HepG2 (cell line): ENCODE measurements around the gene DRAXIN. TPM values are rescaled to one million over a fixed set of nuclear protein-coding genes. Genes with fewer than 3 reads are reported as not detected.

Experiments used
- HBP1 ChIP-seq: IDR thresholded peaks from 2 replicates; pipeline ENCODE4 v1.6.1; 2016; ENCODE audit warnings: low read depth, control low read depth
- IRX3 ChIP-seq: sonication (generic); formaldehyde crosslinking; IDR thresholded peaks from 2 replicates; pipeline ENCODE4 v1.8.1; 2023; ENCODE audit warnings: mild to moderate bottlenecking, low read depth, missing genetic modification reagents, borderline replicate concordance
- KLF11 ChIP-seq: IDR thresholded peaks from 2 replicates; pipeline ENCODE4 v1.6.1; 2016; ENCODE audit warnings: missing compliant biosample characterization
- MXD4 ChIP-seq: IDR thresholded peaks from 2 replicates; pipeline ENCODE4 v1.6.1; 2016; ENCODE audit warnings: mild to moderate bottlenecking, missing biosample characterization, missing genetic modification reagents
- NFKB2 ChIP-seq: sonication (generic); formaldehyde crosslinking; IDR thresholded peaks from 2 replicates; pipeline ENCODE4 v1.4.0; 2020; ENCODE audit warnings: missing genetic modification reagents, borderline replicate concordance
- ONECUT2 ChIP-seq: sonication (generic); formaldehyde crosslinking; IDR thresholded peaks from 2 replicates; pipeline ENCODE4 v1.4.0; 2020; ENCODE audit warnings: missing genetic modification reagents
- PCBP1 ChIP-seq: fragments of 200-400 bp; formaldehyde crosslinking; IDR thresholded peaks from 2 replicates; pipeline ENCODE4 v1.6.1; 2017; ENCODE audit warnings: mild to moderate bottlenecking, low read depth, low read length, borderline replicate concordance
- RARA ChIP-seq: IDR thresholded peaks from 2 replicates; pipeline ENCODE4 v1.6.1; 2016; ENCODE audit warnings: missing genetic modification reagents, missing compliant biosample characterization
- ZBTB33 ChIP-seq: sonication (generic); formaldehyde crosslinking; IDR thresholded peaks from 2 replicates; pipeline ENCODE4 v1.4.0; 2020; ENCODE audit warnings: missing genetic modification reagents
- ZNF317 ChIP-seq: sonication (generic); formaldehyde crosslinking; IDR thresholded peaks from 2 replicates; pipeline ENCODE4 v1.5.0; 2020; ENCODE audit warnings: mild to moderate bottlenecking, missing genetic modification reagents
- ZNF34 ChIP-seq: sonication (generic); formaldehyde crosslinking; IDR thresholded peaks from 2 replicates; pipeline ENCODE4 v1.4.0; 2020; ENCODE audit warnings: mild to moderate bottlenecking, missing genetic modification reagents, borderline replicate concordance
- ZNF713 ChIP-seq: sonication (generic); formaldehyde crosslinking; IDR thresholded peaks from 2 replicates; pipeline ENCODE4 v1.4.0; 2020; ENCODE audit warnings: mild to moderate bottlenecking, missing genetic modification reagents
- ZNF768 ChIP-seq: sonication (generic); formaldehyde crosslinking; IDR thresholded peaks from 2 replicates; pipeline ENCODE4 v1.4.0; 2020; ENCODE audit warnings: missing genetic modification reagents
- ZSCAN25 ChIP-seq: sonication (generic); formaldehyde crosslinking; IDR thresholded peaks from 2 replicates; pipeline ENCODE4 v1.8.0; 2022; ENCODE audit warnings: mild to moderate bottlenecking, missing genetic modification reagents
- polyA plus RNA-seq, 8 experiments: library from polyadenylated mRNA; depleted of rRNA in 3 of 8; stranded (reverse) in 7 of 8; unstranded in 1 of 8; fragments of >200 nt; fragmentation: Illumina TruSeq in 4 of 8; extraction: Trizol in 4 of 8; gene quantifications; 2 replicates each; pipeline versions ENCODE4 v1.2.1 to v1.2.3, GENCODE V29; 2011 to 2016; ENCODE audit warnings: low read depth in 4 of 8, missing spikeins in 1 of 8, mixed read lengths in 1 of 8; ENCODE audit not compliant: insufficient read depth in 1 of 8
- total RNA-seq, 5 experiments: library from RNA; depleted of rRNA; stranded (reverse); fragments of >200 nt; fragmentation: Illumina TruSeq; extraction: Trizol; gene quantifications; 2 replicates each; pipeline ENCODE4 v1.2.3, GENCODE V29; 2016; ENCODE audit warnings: low read depth in 1 of 5
- TF ChIP-seq, protein P1 (sequence below): sonication (generic); formaldehyde crosslinking; IDR thresholded peaks from 2 replicates; pipeline ENCODE4 v1.5.0; 2020; ENCODE audit warnings: mild to moderate bottlenecking, low read depth, missing genetic modification reagents, borderline replicate concordance
- TF ChIP-seq, protein P2 (sequence below): sonication (generic); formaldehyde crosslinking; IDR thresholded peaks from 2 replicates; pipeline ENCODE4 v1.9.0; 2022; ENCODE audit warnings: missing genetic modification reagents, mild to moderate bottlenecking, borderline replicate concordance
- TF ChIP-seq, protein P3 (sequence below): sonication (generic); formaldehyde crosslinking; IDR thresholded peaks from 2 replicates; pipeline ENCODE4 v1.4.0; 2020; ENCODE audit warnings: missing genetic modification reagents

Gene DRAXIN
- total and polyA plus RNA-seq, 2 of the 13 experiments (the other 11 are each of a cell fraction or from before 2014, with no cell fraction given) = 0.02 TPM; not detected in 1

- TF ChIP-seq HBP1 (CRISPR knock-in tag) = 0 out of 2 replicates have a peak, but pooled peaks have one; percentile 14
- no peak for TF ChIP-seq ZSCAN25 (CRISPR knock-in tag)
- TF ChIP-seq, protein P1, sequence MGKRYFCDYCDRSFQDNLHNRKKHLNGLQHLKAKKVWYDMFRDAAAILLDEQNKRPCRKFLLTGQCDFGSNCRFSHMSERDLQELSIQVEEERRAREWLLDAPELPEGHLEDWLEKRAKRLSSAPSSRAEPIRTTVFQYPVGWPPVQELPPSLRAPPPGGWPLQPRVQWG (CRISPR knock-in tag) = no peak
- TF ChIP-seq ZBTB33 (CRISPR knock-in tag) = no peak
- 0 out of 2 replicates have a peak, but pooled peaks have one; percentile 27 for TF ChIP-seq ZNF317 (CRISPR knock-in tag)
- TF ChIP-seq ZNF768 (CRISPR knock-in tag) = peak; percentile 30; the same call in 1 of the 2 replicates
- TF ChIP-seq RARA = no peak
- no peak for TF ChIP-seq IRX3 (CRISPR knock-in tag)
- no peak for TF ChIP-seq ZNF713 (CRISPR knock-in tag)
- TF ChIP-seq, protein P2, sequence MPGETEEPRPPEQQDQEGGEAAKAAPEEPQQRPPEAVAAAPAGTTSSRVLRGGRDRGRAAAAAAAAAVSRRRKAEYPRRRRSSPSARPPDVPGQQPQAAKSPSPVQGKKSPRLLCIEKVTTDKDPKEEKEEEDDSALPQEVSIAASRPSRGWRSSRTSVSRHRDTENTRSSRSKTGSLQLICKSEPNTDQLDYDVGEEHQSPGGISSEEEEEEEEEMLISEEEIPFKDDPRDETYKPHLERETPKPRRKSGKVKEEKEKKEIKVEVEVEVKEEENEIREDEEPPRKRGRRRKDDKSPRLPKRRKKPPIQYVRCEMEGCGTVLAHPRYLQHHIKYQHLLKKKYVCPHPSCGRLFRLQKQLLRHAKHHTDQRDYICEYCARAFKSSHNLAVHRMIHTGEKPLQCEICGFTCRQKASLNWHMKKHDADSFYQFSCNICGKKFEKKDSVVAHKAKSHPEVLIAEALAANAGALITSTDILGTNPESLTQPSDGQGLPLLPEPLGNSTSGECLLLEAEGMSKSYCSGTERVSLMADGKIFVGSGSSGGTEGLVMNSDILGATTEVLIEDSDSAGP = no peak; the same call in 1 of the 2 replicates
- no peak for TF ChIP-seq MXD4
- no peak for TF ChIP-seq PCBP1
- TF ChIP-seq ZNF34 (CRISPR knock-in tag) = no peak
- no peak for TF ChIP-seq ONECUT2 (CRISPR knock-in tag)
- TF ChIP-seq, protein P3, sequence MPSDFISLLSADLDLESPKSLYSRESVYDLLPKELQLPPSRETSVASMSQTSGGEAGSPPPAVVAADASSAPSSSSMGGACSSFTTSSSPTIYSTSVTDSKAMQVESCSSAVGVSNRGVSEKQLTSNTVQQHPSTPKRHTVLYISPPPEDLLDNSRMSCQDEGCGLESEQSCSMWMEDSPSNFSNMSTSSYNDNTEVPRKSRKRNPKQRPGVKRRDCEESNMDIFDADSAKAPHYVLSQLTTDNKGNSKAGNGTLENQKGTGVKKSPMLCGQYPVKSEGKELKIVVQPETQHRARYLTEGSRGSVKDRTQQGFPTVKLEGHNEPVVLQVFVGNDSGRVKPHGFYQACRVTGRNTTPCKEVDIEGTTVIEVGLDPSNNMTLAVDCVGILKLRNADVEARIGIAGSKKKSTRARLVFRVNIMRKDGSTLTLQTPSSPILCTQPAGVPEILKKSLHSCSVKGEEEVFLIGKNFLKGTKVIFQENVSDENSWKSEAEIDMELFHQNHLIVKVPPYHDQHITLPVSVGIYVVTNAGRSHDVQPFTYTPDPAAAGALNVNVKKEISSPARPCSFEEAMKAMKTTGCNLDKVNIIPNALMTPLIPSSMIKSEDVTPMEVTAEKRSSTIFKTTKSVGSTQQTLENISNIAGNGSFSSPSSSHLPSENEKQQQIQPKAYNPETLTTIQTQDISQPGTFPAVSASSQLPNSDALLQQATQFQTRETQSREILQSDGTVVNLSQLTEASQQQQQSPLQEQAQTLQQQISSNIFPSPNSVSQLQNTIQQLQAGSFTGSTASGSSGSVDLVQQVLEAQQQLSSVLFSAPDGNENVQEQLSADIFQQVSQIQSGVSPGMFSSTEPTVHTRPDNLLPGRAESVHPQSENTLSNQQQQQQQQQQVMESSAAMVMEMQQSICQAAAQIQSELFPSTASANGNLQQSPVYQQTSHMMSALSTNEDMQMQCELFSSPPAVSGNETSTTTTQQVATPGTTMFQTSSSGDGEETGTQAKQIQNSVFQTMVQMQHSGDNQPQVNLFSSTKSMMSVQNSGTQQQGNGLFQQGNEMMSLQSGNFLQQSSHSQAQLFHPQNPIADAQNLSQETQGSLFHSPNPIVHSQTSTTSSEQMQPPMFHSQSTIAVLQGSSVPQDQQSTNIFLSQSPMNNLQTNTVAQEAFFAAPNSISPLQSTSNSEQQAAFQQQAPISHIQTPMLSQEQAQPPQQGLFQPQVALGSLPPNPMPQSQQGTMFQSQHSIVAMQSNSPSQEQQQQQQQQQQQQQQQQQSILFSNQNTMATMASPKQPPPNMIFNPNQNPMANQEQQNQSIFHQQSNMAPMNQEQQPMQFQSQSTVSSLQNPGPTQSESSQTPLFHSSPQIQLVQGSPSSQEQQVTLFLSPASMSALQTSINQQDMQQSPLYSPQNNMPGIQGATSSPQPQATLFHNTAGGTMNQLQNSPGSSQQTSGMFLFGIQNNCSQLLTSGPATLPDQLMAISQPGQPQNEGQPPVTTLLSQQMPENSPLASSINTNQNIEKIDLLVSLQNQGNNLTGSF (CRISPR knock-in tag) = no peak
- TF ChIP-seq NFKB2 = no peak
- no peak for TF ChIP-seq KLF11 (CRISPR knock-in tag)
- TF ChIP-seq, all 625 proteins: peak for 74
Measured at GRCh38 chr1:11680270-11681070, 11.0 kb upstream of the DRAXIN start (continued).
